Type B pancreatic cell (in vitro differentiated cells): Measurements from ENCODE around the gene RASGRF2. TPM values are rescaled to one million over a fixed set of nuclear protein-coding genes. Genes with fewer than 3 reads are reported as not detected.

Experiments
- DNase-seq: peaks from one replicate; pipeline ENCODE4 v3.0.0; 2021; ENCODE audit warnings: mixed read lengths; ENCODE audit not compliant: unreplicated experiment; ENCODE audit errors: extremely low spot score
- H3K27ac Mint-ChIP-seq: 2 replicates; pipeline ENCODE4 v1.8.0; 2021; ENCODE audit warnings: mild to moderate bottlenecking, mixed read lengths
- H3K27me3 Mint-ChIP-seq: 2 replicates; pipeline ENCODE4 v1.8.0; 2021; ENCODE audit warnings: mixed read lengths
- H3K36me3 Mint-ChIP-seq: 2 replicates; pipeline ENCODE4 v1.8.0; 2021; ENCODE audit warnings: mixed read lengths
- H3K4me1 Mint-ChIP-seq: one replicate; pipeline ENCODE4 v1.8.0; 2021; ENCODE audit warnings: mixed read lengths; ENCODE audit not compliant: unreplicated experiment
- H3K4me3 Mint-ChIP-seq: 2 replicates; pipeline ENCODE4 v1.8.0; 2021; ENCODE audit warnings: mild to moderate bottlenecking, mixed read lengths
- H3K9me3 Mint-ChIP-seq: 2 replicates; pipeline ENCODE4 v1.8.0; 2021; ENCODE audit warnings: mixed read lengths
- CTCF ChIP-seq: fragments of 200-600 bp; sonication (generic); conservative IDR thresholded peaks from 2 replicates; pipeline ENCODE4 v1.5.0; 2021; ENCODE audit warnings: antibody characterized with exemption, mild to moderate bottlenecking
- total RNA-seq: library from RNA; stranded (reverse); gene quantifications from 2 replicates; pipeline ENCODE4 v1.2.1, GENCODE V29; 2021; ENCODE audit warnings: low replicate concordance

The RASGRF2 gene
- total RNA-seq, 1 donor from 2014 or later: 2.1 TPM

DNA sequence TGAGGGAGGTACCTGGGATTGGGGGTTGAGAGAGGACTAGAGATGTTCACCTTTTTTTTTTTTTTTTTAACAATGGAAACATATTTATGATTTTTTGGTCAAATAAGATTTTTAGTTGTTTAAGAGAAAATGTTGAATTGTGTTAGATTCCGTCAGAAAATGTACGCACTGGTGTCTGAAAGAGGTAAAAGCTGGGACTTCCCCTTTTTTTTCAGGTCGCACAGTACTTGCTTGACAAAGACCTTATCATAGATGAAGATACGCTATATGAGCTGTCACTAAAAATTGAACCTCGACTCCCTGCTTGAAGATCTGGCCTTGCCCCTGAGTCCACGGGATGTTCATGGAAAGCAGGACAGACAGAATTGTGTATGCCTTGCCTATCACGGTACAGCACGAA is 265.3 kb downstream of the RASGRF2 start:
- no peaks in the 10 kb centered on the region for H3K9me3 Mint-ChIP-seq
- H3K27ac Mint-ChIP-seq: no peak overlapping the region
- no peaks in the 10 kb centered on the region for H3K27me3 Mint-ChIP-seq
- no peak for DNase-seq
- no peaks in the 10 kb centered on the region for H3K36me3 Mint-ChIP-seq
- no peak for TF ChIP-seq CTCF
- no peaks in the 10 kb centered on the region for H3K4me1 Mint-ChIP-seq
- H3K4me3 Mint-ChIP-seq: no peak overlapping the region

GRCh38 chr5:81226286-81226685 is 266.1 kb downstream of the RASGRF2 start:
- no peak for DNase-seq
- Mint-ChIP-seq H3K9me3 (no peaks in the 10 kb centered on the region), H3K27ac (no peak overlapping the region), H3K27me3 (no peaks in the 10 kb centered on the region), H3K4me3 (no peak overlapping the region), H3K36me3 (no peaks in the 10 kb centered on the region), H3K4me1 (no peaks in the 10 kb centered on the region)
- TF ChIP-seq CTCF: no peak

- Mint-ChIP-seq H3K9me3 (no peaks in the 10 kb centered on the region), H3K36me3 (no peaks in the 10 kb centered on the region), H3K4me1 (no peaks in the 10 kb centered on the region), H3K27ac (no peak overlapping the region), H3K27me3 (no peaks in the 10 kb centered on the region), H3K4me3 (no peak overlapping the region)
- no peak for DNase-seq
- no peak for TF ChIP-seq CTCF
These were observed 266.8 kb downstream of the RASGRF2 start for GRCh38 chr5:81226949-81227348.

DNA sequence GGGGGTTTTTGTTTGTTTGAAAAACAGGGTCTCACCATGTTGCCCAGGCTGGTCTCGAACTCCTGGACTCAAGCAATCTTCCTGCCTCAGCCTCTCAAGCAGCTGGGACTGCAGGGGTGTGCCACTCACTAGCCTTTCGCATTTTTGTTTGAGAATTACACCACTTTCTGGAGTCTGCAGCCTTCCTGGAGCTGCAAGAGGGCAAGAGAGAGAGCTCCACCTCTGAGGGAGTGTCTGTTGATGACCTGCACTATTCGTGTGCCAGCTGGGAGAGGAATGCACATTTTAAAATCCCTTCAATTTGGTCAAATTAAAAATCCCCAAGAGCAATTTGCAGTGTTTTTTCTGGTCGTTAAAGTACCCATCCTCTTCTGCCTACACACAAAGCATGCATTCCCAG is 267.9 kb downstream of the RASGRF2 start:
- Mint-ChIP-seq H3K4me1 (no peaks in the 10 kb centered on the region), H3K9me3 (no peaks in the 10 kb centered on the region), H3K36me3 (no peaks in the 10 kb centered on the region), H3K27ac (no peak overlapping the region), H3K27me3 (no peaks in the 10 kb centered on the region), H3K4me3 (no peak overlapping the region)
- TF ChIP-seq CTCF: no peak
- no peak for DNase-seq

DNA sequence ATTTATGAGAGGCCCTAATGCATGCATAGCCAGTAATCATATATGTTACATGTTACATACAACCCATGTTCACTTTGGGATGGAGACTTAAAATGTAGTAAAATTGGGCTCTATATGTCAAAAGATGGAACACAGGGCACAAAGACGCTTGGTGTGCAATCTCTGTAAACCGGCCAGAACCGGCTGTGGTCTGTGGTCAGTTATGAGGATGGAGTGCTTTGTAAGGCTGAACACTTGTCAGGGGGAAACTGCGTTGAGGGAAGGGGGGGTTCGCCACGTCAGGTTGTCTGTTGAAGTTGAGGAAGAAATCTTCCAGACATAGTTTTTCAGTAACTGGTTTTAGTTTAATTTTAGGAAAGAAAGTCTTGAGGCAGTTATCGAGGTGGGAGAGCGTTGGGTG is 270.3 kb downstream of the RASGRF2 start:
- Mint-ChIP-seq H3K4me3 (no peak overlapping the region), H3K9me3 (no peaks in the 10 kb centered on the region), H3K27me3 (no peaks in the 10 kb centered on the region), H3K4me1 (peaks cover 12% of the 10 kb centered on the region), H3K36me3 (no peaks in the 10 kb centered on the region), H3K27ac (no peak overlapping the region)
- no peak for TF ChIP-seq CTCF
- DNase-seq: no peak

GRCh38 chr5:81232464-81233079 is 272.4 kb downstream of the RASGRF2 start:
- H3K4me3 Mint-ChIP-seq: peak overlapping the region; percentile 86
- peaks cover 4% of the 10 kb centered on the region for H3K9me3 Mint-ChIP-seq
- no peak for DNase-seq
- TF ChIP-seq CTCF: no peak
- peaks cover 12% of the 10 kb centered on the region for H3K4me1 Mint-ChIP-seq
- no peaks in the 10 kb centered on the region for H3K27me3 Mint-ChIP-seq
- no peak overlapping the region for H3K27ac Mint-ChIP-seq
- H3K36me3 Mint-ChIP-seq: peaks cover 5% of the 10 kb centered on the region
